ENCODE measurements around the gene ZMIZ1.

The ZMIZ1 gene

DNA sequence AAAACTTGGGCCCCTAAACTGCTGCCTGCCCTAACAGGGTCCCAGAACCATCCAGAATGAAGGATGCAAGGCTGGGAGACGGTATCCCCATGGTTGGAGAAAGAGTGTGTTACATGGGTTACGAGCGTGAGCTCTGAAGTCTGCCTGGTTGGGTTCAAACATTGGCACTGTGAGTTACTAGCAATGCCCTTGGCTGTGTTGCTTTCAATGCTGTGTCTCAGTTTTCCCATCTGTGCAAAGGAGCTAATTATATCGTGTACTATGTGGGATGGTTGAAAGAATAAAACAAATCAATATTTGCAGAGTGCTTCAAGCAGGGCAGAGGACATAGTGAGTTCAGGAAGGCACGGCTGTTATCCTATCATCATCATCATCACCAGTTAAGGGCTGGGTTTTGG, 114.7 kb downstream of the ZMIZ1 start:
- no peak for DNase-seq (ENCODE audit: low read depth in 1 of 2, low spot score in 1 of 2)

DNA sequence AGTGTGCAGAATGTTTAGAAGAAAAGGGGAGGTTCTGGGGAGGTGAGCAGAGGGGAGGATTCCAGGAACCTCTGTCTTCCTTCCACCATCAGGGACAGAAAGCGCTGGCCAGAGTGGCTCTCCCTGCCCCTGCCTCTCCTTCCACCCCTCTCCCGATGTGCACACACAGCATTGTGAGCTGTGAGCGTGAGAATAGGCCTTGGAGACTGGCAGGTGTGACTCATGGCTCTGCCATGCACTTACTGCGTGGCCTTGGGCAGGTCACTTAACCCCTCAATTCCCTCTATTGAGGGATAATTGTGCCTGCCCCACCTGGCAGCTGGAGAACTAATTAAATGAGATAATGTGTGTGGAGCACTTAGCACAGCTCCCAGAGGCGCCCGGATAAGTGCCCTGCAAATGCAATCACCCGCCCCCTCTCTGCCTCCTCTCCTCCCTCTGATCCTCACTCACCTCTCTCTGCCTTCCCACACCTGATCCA, 115.4 kb downstream of the ZMIZ1 start:
- DNase-seq (ENCODE audit: low read depth in 1 of 2, low spot score in 1 of 2) = no peak

DNA sequence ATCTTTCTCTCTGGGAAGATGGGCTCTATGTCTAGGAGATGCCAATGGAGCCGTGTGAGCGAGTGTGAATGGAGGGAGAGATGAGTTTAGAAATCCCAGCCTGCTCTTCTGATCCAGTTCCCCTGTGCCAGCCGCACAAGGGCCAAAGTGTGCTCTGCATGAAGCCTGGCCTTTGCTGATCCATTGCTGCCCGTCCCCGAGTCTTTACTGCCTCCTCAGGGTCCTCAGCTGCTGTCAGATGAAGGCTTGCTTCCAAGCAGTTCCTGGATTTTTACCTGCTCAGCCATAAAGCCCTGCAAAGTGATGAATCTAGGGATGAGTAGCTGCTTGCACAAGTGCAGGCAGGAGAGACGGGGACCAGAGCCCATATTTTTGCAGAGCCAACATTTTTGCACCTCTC, 115.9 kb downstream of the ZMIZ1 start:
- DNase-seq (ENCODE audit: low read depth in 1 of 2, low spot score in 1 of 2) = no peak

DNA sequence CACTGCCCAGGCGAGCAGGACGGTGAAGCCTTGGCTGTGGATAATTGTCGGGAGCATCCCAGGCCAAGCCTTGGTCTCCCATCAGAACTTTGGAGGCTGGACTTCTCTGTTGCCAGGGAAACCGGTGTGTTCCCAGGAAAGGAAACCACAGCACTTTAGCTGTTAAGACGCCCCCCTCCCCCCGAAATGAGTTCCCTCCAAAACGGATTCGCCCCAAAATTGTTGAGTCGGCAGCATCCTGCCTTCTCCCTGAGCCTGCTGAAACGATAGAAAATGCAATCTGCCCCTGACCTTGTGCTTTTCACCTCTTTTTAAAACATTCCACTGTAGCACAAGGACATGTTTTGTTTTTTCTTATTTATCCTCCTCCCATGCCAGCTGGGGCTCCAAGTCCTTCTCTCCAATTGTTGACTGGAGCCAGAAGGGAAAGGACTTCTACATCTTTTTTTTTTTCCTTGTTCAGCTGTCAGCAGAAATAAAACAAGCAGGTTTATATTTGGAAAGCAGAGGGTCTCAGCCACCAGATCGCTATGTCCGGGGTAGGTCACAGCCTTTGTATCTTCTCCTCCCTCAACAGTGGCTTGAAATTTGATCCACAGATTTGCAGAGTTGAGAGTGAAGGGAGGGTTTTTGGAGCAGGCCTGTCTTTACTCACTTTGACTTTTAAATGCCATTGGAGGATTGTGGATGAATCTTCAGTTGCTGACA, 116.5 kb downstream of the ZMIZ1 start:
- no peak for DNase-seq (ENCODE audit: low read depth in 1 of 2, low spot score in 1 of 2)

DNA sequence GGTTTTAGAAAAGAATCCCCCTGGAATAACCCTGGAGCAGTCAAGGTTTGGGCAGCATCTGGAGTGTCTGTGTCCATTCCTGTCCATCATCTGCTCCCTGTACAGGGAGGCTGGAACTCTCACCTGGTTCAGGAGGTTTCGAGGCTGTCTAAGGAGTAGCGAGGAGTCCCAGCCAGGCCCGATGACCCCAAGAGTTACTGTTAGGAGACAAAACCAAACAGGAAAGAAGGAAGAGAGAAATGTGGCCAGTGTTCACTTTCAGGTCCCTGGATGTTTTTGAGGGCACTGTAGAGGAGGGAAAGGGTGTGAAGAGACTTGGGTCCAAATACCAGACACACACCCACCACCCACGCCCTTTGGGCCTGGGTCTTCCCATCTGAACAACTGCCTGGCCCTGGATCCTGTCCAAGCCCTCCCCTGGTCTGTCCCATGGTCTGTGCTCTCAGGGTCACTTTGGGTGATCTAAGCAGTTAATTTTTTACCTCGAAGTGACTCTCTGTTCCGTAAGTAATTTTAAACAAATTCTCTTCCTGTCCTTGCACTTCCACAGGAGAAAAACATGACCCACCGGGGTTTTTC, 117.1 kb downstream of the ZMIZ1 start:
- DNase-seq (ENCODE audit: low read depth in 1 of 2, low spot score in 1 of 2) = no peak

DNA sequence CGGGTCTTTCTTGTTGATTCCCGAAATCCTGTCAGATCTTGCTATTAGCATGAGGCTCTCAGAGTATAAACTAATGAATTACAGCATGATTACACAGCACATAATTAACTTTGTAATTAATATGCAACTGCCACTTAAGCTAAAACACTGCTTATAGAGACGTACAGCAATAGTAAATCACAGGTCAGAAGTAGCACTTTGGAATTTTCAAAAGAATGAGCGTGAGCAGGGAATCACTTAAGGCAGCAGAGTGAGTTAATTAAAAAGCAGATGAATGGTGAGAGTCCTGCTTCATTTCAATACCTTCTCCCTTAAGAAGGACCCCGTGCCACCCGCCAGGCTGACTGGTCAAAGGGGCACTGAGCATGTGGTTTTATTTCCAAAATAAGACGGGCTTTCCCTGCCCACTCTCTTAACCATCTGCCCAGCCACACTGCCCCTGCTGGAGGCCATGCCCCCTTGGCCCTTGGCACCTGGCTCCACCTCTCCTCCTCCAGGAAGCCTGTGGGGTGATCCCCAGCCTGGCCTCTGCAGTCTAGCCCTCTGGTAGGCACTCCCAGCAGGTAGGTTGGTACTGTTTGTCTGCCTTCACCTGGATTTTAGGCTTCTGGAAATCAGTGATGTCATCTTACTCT, 117.8 kb downstream of the ZMIZ1 start:
- DNase-seq (ENCODE audit: low read depth in 1 of 2, low spot score in 1 of 2) = no peak

DNA sequence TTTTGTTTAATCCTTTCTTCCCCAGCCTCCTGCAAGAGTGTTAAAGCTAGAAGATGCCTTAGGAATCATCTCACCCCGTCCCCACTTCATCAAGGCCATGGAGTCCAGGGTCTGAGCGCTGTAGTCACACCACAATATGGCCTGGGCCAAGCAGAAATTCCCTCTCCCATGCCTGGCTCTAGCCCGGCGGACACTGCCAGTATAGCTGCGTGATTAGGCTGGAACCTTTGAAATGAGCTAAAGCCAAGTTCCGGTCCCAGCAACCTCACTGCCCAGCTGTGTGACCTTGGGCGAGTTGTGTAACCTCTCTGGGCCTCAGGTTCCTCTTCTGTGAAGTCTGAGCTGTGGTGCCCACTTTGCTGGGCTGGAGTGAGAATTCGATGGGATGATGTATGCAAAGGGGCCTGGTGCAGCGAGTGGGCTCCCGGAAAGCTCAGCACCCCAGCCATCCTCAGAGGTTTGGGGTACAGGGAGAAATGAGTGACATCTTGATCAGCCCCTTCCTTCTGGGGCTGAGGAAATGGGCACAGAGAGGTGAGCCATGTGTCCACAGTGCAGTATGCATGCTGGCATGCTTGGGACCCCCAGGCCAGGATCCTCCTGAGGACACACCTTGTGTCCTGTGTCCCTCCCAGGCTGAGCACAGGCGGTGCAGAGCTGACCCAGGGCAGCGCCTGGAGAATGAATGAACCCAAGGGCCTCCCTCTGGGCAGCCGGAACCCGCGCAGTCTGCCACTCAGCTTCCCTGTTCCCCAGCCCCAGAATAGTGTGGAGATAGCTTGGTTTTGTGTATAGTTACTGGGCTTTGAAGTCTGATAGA, 118.6 kb downstream of the ZMIZ1 start:
- no peak for DNase-seq (ENCODE audit: low read depth in 1 of 2, low spot score in 1 of 2)

DNA sequence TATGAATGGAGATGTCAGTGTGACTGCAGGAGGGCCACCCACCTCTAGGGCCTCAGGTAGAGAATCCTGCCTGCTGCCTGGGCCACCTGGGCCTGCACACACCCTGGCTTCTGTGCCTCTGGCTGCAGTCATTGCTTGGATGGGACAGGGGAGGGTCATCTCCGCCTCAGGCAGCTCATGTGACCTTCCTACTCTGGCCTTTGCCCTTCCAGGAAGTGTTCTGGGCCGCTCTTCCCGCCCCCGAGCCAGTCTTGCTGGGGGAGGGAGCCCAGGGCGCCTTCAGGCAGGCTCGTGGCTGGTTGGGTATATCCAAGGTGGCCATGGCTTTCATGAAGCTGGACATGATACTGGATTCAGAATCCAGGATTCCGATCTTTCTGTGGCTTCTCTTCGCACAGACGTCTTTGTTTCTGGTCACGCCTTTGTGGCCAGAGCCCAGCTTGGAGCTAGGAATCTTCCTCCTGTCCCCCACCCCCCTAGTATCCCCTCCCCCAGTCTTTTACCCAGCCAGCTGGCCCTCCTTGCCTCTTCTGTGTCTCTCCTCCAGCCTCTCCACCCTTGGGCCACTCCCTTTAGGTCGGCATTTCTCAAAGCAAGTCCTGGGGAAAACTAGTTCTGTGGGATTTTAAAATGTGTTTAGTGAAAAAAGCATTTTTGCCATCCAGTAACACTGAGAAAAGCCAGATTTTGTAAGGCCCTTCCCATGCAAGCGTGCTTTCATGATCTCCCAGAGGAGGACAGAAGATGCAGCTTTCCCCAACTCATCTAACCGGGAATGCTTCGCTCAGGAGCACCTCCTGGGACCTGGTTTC, 119.6 kb downstream of the ZMIZ1 start:
- DNase-seq (ENCODE audit: low read depth in 1 of 2, low spot score in 1 of 2) = no peak

DNA sequence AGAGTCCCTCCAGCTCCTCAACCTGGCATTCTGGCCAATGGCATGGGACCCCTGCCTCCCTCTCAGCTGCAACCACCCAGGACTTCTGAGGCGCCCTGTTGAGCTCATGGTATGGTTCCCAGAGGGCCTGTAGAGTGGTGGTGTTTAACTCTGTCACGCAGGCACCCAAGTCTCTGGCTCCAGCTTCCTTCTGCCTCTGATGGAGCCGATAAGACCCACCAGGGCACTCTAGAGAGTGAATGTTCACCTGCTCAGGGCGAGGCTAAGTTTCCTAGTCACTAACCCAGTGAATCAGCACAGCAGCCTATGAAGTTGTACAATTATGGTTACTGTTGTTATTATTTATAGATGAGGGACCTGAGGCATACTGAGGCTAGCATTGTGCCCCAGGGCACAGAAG, 120.4 kb downstream of the ZMIZ1 start:
- no peak for DNase-seq (ENCODE audit: low read depth in 1 of 2, low spot score in 1 of 2)

DNA sequence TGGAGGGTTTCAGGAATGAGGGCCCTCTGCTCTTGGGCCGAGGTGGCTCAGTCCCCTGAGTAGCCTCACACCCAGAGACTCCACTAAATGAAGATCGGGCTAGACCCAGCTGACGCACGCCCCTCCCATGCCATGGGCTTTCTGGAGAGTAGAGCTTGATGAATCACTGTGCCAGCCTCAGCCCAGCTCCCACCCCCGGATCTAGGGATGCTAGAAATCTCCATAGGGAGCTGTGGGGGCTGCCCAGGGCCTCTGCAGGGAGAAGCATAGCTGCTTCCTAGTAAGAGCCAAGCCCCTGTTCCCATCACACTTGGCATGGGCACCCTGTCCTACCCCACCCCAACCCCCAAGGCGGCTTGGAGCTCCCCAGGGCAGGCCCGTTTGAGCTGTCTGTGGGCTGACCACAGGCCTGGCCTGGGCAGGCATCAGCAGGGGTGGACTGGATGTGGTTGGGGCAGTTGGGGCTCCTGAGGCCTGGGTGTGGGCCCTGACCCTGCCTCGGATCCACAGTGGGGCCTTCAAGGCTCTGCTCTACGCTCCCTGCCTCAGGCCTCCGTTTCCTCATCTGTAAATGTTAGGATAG, 121.2 kb downstream of the ZMIZ1 start:
- DNase-seq (ENCODE audit: low read depth in 1 of 2, low spot score in 1 of 2) = no peak

DNA sequence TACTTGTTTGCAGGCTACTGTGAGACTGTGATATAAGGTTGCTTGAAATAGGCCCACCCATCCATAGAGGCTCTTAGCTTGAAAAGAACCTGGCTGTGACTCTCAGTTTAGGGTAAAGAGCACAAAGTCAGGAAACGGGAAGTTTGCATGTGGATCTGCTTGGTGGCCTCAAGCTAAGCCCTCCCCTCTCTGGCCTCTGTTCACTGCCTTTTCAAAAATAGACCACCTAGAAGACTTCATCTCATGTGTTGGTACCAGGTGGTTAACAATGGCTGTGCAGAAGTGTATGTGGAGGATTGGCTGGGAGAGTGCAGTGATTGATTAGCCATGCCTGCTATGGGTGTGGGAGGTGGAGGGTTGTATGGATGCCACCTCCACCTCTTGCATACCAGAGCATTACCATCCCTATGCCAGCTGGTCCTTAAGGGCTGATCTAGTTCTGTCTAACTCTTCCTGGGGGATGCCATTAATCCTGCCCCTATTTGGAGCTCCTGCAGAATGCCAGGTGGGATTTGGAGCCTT, 122.0 kb downstream of the ZMIZ1 start:
- DNase-seq (ENCODE audit: low read depth in 1 of 2, low spot score in 1 of 2) = no peak

DNA sequence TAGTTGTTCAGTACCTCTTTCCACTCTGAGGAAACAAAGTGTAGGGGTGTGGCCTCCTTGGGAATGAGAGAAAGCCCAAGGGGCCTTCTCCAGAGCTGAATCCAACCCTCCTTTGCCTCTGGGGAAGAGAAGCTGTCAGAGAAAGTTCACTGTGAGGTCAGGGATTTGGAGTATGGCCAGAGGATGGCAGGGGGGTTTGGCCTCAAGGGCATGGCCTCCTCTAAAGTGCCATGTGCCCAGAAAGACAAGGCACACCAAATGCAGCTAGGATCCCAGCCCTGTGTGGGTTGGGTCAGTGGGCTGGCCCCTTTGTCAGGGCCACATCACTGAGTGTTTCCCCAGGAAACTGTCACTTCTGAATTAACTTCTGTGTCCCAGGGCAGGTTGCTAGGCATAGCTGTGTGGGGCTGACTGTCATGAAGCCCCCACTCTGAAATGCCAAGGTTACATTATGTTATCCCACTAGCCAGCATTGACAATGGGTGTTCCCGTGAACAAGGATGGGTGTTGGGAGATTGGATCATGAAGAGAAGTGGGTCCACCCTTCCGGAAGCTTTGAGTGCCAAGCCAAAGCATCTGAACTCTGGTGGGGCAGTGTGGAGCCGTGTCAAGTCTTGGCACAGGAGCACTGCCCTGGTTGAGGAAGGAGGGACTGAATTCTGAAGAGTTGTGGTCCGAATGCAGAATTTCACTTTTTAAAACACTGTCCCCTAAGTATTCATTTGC, 123.3 kb downstream of the ZMIZ1 start:
- no peak for DNase-seq (ENCODE audit: low read depth in 1 of 2, low spot score in 1 of 2)

DNA sequence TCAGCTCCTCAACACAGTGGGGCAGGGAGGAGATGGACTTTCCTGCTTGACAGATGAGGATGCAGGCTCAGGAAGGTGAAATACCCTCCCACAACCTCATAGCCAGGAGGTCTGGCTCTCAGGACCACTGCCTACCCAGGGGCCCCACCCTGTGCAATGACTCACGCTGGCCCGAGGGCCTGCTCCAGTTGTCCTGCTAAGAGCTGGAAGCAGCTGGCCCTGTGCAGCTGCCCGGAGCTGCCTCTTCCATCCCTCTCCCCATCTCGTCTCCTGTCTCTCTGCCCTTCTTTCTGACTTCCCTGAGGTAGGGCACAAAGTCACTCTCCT, 123.9 kb downstream of the ZMIZ1 start:
- DNase-seq (ENCODE audit: low read depth in 1 of 2, low spot score in 1 of 2) = no peak

DNA sequence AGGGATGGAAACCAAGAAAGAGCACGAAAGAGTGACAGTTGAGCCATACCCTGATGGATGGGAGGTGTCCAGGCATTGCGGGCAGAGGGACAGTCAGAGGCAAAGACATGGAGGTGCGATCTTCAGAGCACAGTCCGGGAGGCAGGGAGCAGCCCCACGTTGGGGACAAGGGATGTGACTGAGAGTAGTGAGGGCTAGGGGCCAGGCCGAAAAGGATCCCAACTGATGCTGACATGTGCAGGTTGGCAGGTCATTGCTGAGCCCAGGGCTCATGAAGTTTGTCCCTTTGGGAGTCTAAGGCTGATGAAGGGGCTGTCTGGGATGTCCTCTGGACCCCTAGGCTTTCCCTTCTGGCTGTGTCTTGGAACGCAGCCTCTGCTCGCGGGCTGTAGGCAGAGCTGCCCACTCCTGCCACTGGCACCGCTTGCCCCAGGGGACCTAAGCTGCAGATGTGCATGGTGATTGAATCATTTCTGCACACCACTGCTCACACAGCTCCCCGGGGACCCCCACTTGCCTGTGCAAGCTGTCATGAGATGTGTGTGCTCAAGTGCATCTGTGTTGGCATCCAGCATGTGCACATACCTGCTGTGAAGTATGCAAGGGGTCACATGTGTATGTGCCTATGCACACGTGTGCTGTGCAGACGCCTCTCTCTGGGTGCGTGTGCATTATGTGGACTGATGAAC, 125.1 kb downstream of the ZMIZ1 start:
- no peak for DNase-seq (ENCODE audit: low read depth in 1 of 2, low spot score in 1 of 2)

DNA sequence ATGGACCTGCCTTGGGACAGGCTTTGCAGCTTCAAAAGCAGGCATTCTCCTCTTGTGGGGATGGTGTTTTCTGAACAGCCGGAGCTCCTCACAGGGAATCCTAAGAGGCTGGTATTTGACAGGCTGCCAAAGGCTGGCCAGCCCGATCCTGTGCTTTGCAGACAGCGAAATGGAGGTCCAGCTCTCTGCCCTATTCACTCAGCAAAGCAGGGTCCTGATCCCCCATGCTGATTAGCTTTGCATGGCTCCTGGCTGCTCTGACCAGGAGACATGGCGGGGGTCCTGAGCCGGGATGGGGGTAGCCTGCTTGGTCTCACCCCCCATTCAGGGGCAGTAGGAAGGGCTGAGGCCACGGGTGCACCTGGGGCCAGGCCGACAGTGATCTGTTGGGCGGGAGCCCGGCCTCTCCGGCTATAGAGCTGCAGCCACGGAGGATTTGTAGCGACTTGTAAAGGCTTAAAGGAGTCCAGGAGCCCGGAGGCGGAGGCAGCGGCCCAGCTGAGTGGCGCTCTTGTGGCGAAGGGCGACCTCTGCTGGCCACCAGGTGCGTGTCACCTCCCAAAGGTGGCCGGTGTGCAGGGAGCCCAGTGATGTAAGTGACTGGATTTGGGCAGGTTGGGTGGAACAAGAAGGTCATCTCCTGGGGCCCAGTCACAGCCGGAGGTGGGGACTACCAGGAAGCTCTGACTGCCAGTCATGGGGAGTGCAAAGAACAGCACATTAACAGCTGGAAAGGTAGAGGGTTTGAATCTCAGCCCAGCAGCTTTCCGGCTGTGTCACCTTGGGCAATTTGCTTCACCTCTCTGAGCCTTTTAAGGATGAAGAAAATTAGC, 126.5 kb downstream of the ZMIZ1 start:
- peak; percentile 54 to 70 for DNase-seq (ENCODE audit: low read depth in 1 of 2, low spot score in 1 of 2)

DNA sequence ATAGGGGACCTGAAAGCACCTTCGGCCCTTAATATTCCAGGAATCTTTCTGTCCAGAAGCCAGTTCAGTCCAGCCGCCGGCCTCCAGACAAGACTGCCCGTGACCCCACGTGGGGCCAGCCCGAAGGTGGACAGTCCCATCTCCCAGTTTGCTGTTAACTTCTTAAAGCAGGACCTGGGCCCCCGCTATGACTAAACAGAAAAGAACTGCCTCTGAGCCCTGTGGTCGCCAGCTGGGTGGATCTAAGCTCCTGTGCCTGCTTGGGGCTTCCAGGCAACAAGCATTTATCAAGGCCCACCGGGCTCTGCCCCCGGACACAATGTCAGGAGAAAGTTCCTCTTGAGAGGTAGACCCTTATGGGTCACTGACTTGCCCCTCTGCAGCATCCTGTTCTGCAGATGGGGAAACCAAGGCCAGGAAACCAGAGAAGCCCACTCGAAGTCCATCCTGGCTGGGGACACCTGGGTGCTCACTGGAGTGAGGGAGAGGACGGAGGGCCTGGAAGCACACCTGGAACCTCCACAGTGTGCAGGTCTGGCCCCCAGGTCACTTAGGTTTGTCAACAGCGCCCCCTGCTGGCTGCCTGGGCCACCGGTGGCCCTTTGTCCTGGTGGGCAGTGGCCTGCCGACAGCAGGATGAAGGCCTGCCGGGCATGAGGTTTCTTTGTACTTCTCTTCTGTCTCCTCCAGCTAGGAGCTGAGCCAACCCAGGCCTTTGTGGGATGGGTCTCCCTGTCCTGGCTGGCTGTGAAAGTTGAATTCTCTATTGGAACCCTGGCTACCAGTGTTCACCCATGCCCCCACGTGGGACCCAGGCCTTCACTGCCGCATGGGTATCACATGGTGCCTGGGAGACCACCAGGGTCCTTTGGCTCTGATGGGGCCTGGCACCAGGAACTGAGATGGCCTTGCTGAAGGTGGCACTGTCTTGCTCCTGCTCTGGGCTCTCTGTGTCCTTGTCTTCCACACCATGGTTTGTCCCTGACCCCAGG, 128.0 kb downstream of the ZMIZ1 start:
- peak; percentile 35 to 59 for DNase-seq (ENCODE audit: low read depth in 1 of 2, low spot score in 1 of 2)

DNA sequence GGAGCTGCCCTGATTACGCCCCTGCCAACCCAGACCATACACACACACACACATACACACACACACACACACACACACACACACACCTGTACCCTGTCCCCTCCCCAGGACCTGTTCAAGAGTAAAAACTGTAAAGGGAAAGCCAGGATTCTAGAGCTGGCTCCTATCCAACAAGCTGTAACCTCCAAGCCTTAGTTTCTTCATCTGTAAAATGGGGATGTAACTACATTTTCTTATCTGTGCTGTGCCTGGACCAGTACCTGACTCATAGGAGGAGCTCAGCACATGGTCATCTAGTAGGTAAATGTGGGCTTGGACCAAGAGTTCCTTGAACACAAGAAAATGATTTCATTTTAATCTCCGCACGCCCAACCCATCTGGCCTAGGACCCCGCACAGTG, 128.8 kb downstream of the ZMIZ1 start:
- DNase-seq (ENCODE audit: low read depth in 1 of 2, low spot score in 1 of 2) = no peak
